ENCODE results near the gene CSRP3.
"Not testable (repeated sequence)": the region's sequence is repeated elsewhere in the genome, so short reads cannot be mapped to it uniquely, and the experiment has no call there.

Gene CSRP3

DNA sequence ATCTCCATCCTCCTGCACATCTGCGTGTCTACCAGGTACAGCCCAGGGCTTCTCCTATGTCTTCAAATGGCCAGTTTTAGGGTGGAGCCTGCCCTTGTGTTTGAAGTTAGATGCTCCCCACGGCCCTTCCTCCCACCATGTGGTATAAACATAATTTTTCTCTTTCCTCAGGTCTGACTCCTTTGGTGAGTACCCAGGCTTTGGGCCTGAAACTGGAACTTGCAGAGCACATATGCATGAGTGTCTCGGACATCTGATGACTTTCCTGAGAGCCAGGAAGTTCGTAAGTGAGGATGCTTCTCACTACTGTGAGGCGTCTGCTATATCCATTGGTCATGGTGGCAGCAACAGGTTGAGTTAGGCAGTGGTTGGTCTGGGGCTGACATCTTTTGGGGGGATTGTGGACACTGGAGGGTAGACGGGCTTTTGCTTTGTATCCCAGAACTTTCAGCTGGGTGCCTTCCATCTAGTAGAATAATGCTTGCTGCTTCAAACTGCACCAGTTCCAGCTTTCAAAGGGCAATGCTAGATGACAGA, 16.2 kb downstream of the CSRP3 start:
- no peak for DNase-seq (ENCODE audit: low spot score)

DNA sequence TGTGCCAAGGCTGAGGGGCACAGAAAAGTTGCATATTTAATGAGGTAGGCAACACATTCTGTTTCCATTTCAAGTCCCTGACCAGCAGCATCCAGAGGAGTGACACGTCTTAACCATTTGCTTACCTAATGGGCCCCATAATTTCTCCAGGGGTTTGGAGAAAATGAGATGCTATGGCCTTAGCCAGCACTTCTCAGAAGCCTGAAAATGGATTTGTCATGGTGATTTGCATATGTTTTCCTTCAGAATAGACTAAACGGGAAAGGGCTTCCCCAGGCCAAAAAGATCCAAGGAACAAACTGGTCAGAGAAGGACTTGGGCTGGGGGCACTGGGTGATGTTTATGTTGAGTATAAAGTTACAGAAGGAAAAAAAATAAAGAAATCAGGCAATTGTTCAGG, 16.7 kb downstream of the CSRP3 start:
- no peak for DNase-seq (ENCODE audit: low spot score)

DNA sequence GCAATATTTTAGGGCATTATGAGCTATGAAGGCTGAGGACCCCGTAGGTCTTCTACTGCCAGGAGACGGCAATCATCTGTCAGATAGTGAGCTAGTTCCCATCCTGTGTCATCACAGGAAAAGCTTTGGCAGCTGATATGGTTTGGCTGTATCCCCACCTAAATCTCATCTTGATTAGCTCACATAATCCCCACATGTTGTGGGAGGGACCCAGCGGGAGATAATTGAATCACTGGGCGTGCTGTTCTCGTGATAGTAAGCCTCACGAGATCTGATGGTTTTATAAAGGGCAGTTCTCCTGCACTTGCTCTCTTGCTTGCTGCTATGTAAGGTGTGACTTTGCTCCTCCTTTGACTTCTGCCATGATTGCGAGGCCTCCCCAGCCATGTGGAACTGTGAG, 18.1 kb downstream of the CSRP3 start:
- no peak for DNase-seq (ENCODE audit: low spot score)

DNA sequence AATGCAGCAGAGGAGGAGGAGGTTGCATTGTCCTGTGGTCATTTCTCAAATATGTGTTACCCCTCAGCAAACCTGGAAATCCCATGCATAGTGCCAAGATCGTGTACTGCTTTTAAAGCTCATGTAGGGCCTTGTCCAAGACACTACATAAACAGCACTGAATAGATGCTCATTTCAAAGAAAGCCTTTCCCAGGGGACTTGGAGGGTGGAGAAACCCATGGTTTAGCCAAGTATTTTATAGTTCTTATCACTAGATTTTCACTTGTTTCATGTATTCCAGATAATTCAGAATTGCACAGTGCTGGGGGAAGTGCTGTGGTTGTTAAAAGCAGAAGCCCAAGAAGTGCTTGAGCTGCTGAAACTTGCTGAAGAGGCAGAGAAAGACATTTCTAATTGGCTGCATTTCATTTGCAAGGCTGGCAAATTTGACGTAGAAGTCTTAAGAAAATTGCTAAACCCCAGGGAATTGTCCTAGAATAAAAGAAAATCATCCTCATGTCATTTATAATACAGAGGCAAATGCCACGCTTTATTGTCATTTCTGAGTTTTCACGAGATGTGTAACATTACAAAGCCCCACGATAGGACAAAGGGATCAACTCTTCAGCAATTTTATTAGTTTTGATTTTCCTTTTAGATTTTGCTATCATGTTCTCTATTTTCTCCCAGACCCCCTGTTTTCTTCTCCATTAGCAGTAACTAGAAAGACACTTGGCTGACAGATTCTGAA, 20.1 kb downstream of the CSRP3 start:
- DNase-seq (ENCODE audit: low spot score) = no peak

DNA sequence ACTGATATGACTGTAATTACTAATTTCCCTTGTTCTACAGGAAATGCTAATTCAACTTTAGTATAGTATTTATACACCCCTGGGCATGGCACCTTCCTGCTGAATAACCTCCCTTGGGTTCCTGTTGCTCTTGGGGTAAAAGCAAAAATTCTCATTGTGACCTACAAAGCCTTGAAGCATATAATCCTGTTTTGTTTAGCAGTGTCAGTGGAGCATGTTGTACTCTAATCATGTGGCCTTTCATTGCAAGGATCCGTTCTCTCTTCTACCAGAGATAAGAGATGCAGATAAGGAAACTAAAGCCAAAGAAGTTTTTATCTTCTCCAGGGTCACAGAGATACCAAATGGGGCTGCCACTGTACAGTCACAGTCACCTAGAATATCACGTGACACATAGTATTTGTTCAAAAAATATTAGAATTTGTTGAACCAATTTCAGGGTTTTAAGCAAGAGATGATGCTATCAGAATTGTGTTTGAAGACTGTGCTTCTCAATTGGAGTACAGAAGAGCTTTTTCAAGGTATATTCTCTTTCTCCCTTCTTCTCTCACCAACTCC, 25.1 kb downstream of the CSRP3 start:
- no peak for DNase-seq (ENCODE audit: low spot score)

DNA sequence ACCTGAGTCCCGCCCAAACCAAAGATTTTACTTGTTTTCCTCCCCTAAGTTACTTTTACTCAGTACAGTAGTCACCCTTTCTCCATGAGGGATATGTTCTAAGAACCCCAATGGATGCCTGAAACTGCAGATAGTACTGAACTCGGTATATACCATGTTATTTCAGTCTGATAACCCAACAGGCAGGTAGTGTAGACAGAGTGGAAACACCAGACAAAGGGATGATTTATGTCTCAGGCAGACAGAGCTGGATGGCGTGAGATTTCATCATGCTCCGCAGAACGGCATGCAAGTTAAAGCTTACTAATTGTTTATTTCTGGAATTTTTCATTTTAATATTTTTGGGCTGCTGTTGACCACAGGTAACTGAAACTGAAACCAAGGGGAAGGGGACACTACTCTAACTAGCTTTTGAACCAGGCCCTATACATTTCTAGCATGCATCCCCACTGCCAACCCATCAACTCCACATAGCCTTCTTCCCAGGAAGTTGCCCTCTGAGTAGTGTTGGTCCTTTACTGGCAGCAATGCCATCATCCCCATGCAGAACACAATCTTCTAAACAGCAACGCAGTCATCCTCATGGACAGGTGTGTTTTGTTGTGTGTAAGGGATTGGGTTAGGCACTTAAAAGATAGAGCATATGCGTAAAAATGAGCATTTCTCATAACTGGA, 27.7 kb downstream of the CSRP3 start:
- DNase-seq (ENCODE audit: low spot score) = no peak

DNA sequence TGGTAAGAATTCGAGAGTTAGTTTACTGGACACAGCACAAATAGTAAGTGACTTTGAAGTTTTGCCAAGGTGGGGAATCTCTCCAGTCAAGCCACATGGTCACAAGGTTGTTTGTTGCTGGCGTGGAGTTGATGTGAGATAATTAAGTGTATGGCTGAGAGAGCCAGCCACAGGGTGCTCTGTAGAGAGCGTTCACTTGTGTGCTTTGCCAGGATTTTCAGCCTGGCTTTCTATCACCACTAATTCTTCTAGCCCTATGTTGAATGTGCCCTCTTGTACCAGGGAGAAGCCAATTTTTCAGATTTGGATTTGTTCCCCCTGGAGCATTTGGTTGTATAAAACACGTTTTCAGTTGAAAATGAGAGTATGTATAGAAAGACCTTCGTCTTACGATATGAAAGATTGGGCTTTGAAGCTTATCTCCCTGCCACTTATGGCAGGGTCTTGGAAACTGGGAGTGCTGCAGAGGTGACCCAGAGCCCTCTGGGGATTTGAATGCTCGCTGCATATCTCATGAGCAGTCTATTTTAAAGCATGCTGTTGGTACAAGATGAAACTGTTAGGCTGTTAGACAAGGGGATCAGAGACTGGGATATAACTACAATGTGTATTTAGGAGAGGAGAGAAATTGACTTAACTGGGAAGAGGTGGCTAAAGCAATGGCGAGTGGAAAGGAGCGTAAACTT, 28.6 kb downstream of the CSRP3 start:
- DNase-seq (ENCODE audit: low spot score) = no peak

DNA sequence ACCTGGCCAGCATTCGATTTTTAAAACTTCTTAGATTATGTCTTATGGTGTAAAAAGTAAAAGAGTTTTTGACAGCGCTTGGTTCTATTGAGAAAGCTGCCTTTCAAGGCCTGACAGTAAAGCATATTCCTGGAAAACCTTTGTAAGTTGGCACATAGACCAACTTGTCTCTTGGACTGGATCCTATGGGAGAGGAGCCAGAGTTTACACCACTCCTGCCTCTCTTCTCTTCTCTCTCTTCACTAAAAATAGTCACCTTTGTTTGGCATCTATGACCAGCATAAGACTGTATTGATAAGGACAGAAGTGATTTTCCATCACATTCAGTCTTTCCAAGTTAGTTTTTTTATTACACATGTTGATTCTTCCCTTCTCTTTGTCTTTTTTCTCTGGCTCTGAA, 33.7 kb downstream of the CSRP3 start:
- DNase-seq (ENCODE audit: low spot score) = no peak

DNA sequence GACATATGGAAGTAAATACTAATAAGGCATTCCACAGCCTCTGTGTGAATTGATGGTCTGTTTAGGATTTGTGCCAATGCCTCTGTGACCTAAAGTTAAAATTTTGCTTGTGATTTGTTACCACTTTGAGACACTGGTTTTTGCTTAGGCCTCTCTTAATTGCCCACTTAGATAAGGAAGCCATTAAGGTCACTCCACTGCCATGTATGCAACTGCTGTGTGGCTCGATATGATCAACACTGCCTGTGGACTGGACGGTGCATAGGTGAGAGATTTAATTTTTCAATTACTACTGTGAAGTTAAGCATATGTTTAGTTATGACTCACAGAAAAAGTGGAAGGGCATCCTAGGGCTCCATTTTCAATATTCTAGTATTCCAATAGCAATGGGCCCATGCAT, 36.9 kb downstream of the CSRP3 start:
- no peak for DNase-seq (ENCODE audit: low spot score)

DNA sequence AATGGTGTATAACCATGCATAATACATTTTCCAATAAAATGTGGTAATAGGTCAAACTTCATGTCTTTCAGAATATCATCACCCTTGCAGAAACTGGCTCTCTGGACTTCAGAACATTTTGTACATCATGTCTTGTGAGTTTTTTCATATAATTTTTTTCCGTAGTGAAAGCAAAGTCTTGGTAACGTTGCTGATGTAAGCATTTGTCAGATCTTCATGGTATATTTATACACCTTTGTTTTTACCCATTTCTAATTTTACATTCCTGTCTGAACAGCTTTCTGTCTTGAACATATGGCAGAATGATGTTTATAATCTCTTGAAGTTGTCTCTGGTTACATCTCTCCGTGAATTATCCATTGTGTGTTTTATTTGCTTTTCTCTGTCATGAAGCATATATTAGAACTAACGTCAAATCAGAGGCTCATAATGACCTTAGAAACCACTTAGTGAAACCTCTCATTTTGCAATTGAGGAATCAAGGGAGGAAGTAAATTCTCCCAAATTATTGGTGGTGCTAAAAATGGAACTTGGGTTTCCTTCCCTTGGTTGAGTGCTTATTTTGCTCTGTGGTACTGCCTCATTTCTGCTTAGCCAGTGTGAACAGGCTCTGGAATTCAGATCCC, 37.4 kb downstream of the CSRP3 start:
- DNase-seq (ENCODE audit: low spot score) = no peak

DNA sequence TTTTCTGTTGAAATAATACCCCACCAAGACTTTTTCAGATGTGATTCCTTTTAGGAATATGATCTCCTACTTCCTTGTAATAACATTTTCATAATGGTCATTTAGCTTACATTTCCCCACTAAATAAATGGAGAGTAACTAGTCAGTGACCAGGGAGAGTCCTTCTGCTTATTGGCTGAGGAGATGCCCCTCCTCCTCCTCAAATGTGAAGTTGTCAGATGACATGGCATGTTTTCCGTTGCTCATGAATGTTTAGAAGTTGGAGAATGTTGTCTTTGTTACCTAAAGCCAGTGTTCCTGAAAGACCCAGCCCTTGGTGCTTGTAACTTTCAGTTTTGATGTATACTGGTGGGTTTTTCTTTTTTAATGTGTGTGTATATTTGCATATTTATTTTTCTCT, 38.2 kb downstream of the CSRP3 start:
- no peak for DNase-seq (ENCODE audit: low spot score)

DNA sequence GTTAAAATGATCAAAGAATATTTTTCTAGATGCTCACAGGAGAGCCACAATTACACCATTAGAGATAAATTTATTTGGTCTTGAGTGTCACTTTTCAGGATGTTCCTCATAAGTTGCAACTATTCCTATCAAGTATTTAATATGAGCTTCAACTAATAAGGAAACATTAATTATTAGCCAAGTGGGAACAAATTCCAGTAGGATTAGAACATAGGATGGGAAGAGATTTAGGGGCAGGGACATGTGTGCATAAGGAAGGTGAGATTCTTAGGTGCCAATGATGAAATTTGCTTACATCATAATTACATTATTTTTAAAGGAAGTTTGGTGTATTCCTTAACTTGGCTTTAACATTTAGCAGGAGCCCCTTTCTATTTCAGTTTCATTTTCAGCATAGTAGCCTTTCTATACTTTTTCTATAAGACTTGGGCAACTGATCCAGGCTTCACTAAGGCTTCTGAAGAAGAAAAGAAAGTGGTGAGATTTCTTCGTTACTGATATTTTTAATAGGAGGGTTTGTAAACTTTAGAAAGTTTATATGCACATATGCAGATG, 38.8 kb downstream of the CSRP3 start:
- DNase-seq (ENCODE audit: low spot score) = no peak

DNA sequence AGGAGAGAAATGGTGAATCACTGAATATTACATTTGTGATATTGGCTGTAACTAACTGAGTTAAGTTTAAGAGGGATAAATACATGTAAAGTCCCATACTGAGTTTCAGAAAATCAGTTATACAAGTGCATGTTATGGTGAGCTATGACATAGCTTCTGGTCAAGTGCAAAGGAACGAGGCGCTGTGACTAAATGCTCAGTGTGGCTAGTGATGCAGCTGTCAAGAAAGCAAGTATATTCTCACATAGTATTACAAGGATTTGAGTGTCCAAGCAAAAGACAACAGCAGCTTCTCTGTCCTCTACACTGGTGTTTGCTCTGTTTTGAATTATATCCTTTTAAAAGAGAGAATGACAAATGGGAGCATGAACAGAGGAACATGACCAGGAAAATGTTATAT, 40.1 kb downstream of the CSRP3 start:
- no peak for DNase-seq (ENCODE audit: low spot score)

DNA sequence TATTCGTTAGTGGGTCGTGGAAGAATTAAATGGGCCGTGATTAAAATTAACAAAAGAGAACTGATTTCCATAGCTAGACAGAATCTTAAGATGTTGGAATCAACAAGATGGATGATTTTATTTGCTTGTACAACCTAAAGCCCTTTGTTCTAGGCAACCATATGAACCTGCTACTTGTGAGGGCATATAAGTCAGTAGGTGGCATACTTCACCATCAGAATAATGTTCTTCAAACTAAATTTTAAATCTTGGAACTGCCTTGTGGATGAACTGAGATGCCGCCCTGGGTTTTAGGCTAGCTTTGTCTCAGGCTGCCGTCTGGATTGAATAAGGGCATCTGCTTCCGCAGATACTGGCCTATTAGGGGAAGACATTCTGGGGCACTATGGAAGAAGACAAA, 40.9 kb downstream of the CSRP3 start:
- DNase-seq (ENCODE audit: low spot score) = no peak

DNA sequence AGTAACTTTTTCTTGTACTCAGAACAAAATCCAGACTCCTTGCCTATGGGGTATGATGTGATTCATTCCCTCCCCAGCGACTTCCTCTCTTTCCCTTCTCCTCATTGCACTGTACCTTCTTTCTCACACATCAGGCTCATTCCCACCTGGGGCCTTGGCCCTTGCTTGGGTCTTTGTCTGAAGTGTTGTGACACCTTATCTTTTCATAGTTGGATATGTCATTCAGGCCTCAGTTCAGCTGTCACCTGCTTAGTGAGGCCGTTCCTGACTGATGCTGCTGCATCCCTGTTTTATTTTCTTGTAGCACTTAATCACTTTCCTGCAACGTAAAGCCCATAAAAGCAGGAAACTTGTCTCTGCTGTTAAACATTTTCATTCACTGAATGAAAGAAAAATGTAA, 44.9 kb downstream of the CSRP3 start:
- no peak for DNase-seq (ENCODE audit: low spot score)

DNA sequence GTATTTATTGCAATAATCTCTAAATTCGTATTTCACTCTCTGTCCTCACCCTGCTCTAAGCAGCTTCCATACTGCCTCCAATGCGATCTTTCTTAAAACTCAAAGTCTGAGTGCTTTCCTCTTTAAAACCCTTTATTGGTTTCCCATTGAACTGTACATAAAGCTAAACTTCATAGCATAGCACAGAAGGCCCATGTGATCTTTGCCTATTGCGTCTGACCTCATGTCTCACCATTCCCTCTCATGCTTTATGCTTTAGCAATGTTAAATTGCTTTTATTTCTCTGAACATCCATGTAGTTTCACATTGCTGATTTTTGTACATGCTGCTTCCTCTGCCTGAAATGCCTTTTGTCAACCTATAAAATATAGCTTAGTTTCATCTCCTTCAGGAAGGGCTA, 56.5 kb downstream of the CSRP3 start:
- no peak for DNase-seq (ENCODE audit: low spot score)

DNA sequence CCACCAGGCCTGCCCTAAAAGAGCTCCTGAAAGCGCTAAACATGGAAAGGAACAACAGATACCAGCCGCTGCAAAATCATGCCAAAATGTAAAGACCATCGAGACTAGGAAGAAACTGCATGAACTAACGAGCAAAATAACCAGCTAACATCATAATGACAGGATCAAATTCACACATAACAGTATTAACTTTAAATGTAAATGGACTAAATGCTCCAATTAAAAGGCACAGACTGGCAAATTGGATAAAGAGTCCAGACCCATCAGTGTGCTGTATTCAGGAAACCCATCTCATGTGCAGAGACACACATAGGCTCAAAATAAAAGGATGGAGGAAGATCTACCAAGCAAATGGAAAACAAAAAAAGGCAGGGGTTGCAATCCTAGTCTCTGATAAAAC, 64.9 kb downstream of the CSRP3 start:
- not testable (repeated sequence) for DNase-seq (ENCODE audit: low spot score)

DNA sequence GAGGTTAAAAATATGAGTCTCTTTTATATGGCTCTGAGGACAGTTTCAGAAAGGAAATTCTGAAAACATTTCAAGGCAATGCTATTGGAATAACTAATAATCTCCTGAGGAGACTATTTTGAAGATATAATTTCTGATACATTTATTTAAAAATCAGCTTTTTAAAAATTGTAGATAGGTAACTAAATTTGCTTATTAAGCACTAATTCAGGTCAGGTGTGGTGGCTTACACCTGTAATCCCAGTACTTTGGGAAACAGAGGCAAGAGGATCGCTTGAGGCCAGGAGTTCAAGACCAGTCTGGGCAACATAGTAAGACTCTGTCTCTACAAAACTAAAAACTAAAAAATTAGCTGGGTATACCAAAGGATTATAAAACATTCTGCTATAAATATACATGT, 67.8 kb downstream of the CSRP3 start:
- no peak for DNase-seq (ENCODE audit: low spot score)
